ENCODE results near the gene ZNF536.
"Not testable (repeated sequence)": the region's sequence is repeated elsewhere in the genome, so short reads cannot be mapped to it uniquely, and the experiment has no call there.

Gene ZNF536

GRCh38 chr19:30449673-30450072 lies 77.5 kb downstream of the ZNF536 start:
- H3K36me3 ChIP-seq (ENCODE audit: control insufficient read depth, insufficient read depth, low read length): no peaks in the 10 kb centered on the region
- peaks cover 32% of the 10 kb centered on the region for H3K4me1 ChIP-seq (ENCODE audit: control insufficient read depth, insufficient read depth, low read length)
- H3K27ac ChIP-seq (ENCODE audit: low read depth, low read length): peak overlapping the region; percentile 78
- H3K27me3 ChIP-seq (ENCODE audit: control insufficient read depth, insufficient read depth, low read length): no peaks in the 10 kb centered on the region
- peak overlapping the region; percentile 35; the same call in 1 of the 2 replicates for H3K4me3 ChIP-seq (ENCODE audit: low read depth, low read length)
- no peak overlapping the region; the same call in 1 of the 2 replicates for H3K9ac ChIP-seq (ENCODE audit: low read depth, low read length)
- no peaks in the 10 kb centered on the region for H3K9me3 ChIP-seq (ENCODE audit: control insufficient read depth, insufficient read depth, low read length)

- no peaks in the 10 kb centered on the region for H3K27me3 ChIP-seq (ENCODE audit: control insufficient read depth, insufficient read depth, low read length)
- H3K9ac ChIP-seq (ENCODE audit: low read depth, low read length): no peak overlapping the region; the same call in 1 of the 2 replicates
- peak overlapping the region; percentile 35; the same call in 1 of the 2 replicates for H3K4me3 ChIP-seq (ENCODE audit: low read depth, low read length)
- H3K9me3 ChIP-seq (ENCODE audit: control insufficient read depth, insufficient read depth, low read length): no peaks in the 10 kb centered on the region
- no peaks in the 10 kb centered on the region for H3K36me3 ChIP-seq (ENCODE audit: control insufficient read depth, insufficient read depth, low read length)
- H3K4me1 ChIP-seq (ENCODE audit: control insufficient read depth, insufficient read depth, low read length): peaks cover 32% of the 10 kb centered on the region
- peak overlapping the region; percentile 78 for H3K27ac ChIP-seq (ENCODE audit: low read depth, low read length)
Measured at GRCh38 chr19:30450100-30450499, 77.9 kb downstream of the ZNF536 start.

GRCh38 chr19:30450835-30451321 lies 78.7 kb downstream of the ZNF536 start:
- H3K9me3 ChIP-seq (ENCODE audit: control insufficient read depth, insufficient read depth, low read length): no peaks in the 10 kb centered on the region
- H3K27ac ChIP-seq (ENCODE audit: low read depth, low read length): no peak overlapping the region
- no peaks in the 10 kb centered on the region for H3K36me3 ChIP-seq (ENCODE audit: control insufficient read depth, insufficient read depth, low read length)
- no peak overlapping the region for H3K9ac ChIP-seq (ENCODE audit: low read depth, low read length)
- H3K4me3 ChIP-seq (ENCODE audit: low read depth, low read length): no peak overlapping the region
- H3K4me1 ChIP-seq (ENCODE audit: control insufficient read depth, insufficient read depth, low read length): peaks cover 32% of the 10 kb centered on the region
- no peaks in the 10 kb centered on the region for H3K27me3 ChIP-seq (ENCODE audit: control insufficient read depth, insufficient read depth, low read length)

- Histone ChIP-seq H3K9ac (ENCODE audit: low read depth, low read length) (no peak overlapping the region), H3K4me1 (ENCODE audit: control insufficient read depth, insufficient read depth, low read length) (peaks cover 26% of the 10 kb centered on the region), H3K27me3 (ENCODE audit: control insufficient read depth, insufficient read depth, low read length) (no peaks in the 10 kb centered on the region), H3K4me3 (ENCODE audit: low read depth, low read length) (no peak overlapping the region), H3K36me3 (ENCODE audit: control insufficient read depth, insufficient read depth, low read length) (no peaks in the 10 kb centered on the region), H3K9me3 (ENCODE audit: control insufficient read depth, insufficient read depth, low read length) (no peaks in the 10 kb centered on the region), H3K27ac (ENCODE audit: low read depth, low read length) (no peak overlapping the region)
Measured at GRCh38 chr19:30452931-30453330, 80.7 kb downstream of the ZNF536 start.

- H3K36me3 ChIP-seq (ENCODE audit: control insufficient read depth, insufficient read depth, low read length): no peaks in the 10 kb centered on the region
- no peaks in the 10 kb centered on the region for H3K27me3 ChIP-seq (ENCODE audit: control insufficient read depth, insufficient read depth, low read length)
- H3K9ac ChIP-seq (ENCODE audit: low read depth, low read length): no peak overlapping the region
- no peak overlapping the region for H3K27ac ChIP-seq (ENCODE audit: low read depth, low read length)
- peaks cover 18% of the 10 kb centered on the region for H3K4me1 ChIP-seq (ENCODE audit: control insufficient read depth, insufficient read depth, low read length)
- H3K4me3 ChIP-seq (ENCODE audit: low read depth, low read length): no peak overlapping the region
- no peaks in the 10 kb centered on the region for H3K9me3 ChIP-seq (ENCODE audit: control insufficient read depth, insufficient read depth, low read length)
Measured at GRCh38 chr19:30453743-30454142, 81.6 kb downstream of the ZNF536 start.

GRCh38 chr19:30455881-30456280 lies 83.7 kb downstream of the ZNF536 start:
- no peak overlapping the region for H3K4me3 ChIP-seq (ENCODE audit: low read depth, low read length)
- no peaks in the 10 kb centered on the region for H3K27me3 ChIP-seq (ENCODE audit: control insufficient read depth, insufficient read depth, low read length)
- H3K36me3 ChIP-seq (ENCODE audit: control insufficient read depth, insufficient read depth, low read length): no peaks in the 10 kb centered on the region
- no peak overlapping the region for H3K27ac ChIP-seq (ENCODE audit: low read depth, low read length)
- no peaks in the 10 kb centered on the region for H3K9me3 ChIP-seq (ENCODE audit: control insufficient read depth, insufficient read depth, low read length)
- H3K9ac ChIP-seq (ENCODE audit: low read depth, low read length): no peak overlapping the region
- no peaks in the 10 kb centered on the region for H3K4me1 ChIP-seq (ENCODE audit: control insufficient read depth, insufficient read depth, low read length)

GRCh38 chr19:30457484-30457883 lies 85.3 kb downstream of the ZNF536 start:
- H3K27me3 ChIP-seq (ENCODE audit: control insufficient read depth, insufficient read depth, low read length): no peaks in the 10 kb centered on the region
- H3K9ac ChIP-seq (ENCODE audit: low read depth, low read length): no peak overlapping the region
- no peak overlapping the region for H3K4me3 ChIP-seq (ENCODE audit: low read depth, low read length)
- H3K36me3 ChIP-seq (ENCODE audit: control insufficient read depth, insufficient read depth, low read length): no peaks in the 10 kb centered on the region
- no peaks in the 10 kb centered on the region for H3K4me1 ChIP-seq (ENCODE audit: control insufficient read depth, insufficient read depth, low read length)
- H3K9me3 ChIP-seq (ENCODE audit: control insufficient read depth, insufficient read depth, low read length): no peaks in the 10 kb centered on the region
- H3K27ac ChIP-seq (ENCODE audit: low read depth, low read length): no peak overlapping the region

GRCh38 chr19:30459859-30460258 lies 87.7 kb downstream of the ZNF536 start:
- no peaks in the 10 kb centered on the region for H3K27me3 ChIP-seq (ENCODE audit: control insufficient read depth, insufficient read depth, low read length)
- H3K9ac ChIP-seq (ENCODE audit: low read depth, low read length): no peak overlapping the region
- H3K36me3 ChIP-seq (ENCODE audit: control insufficient read depth, insufficient read depth, low read length): no peaks in the 10 kb centered on the region
- no peaks in the 10 kb centered on the region for H3K4me1 ChIP-seq (ENCODE audit: control insufficient read depth, insufficient read depth, low read length)
- no peak overlapping the region for H3K4me3 ChIP-seq (ENCODE audit: low read depth, low read length)
- no peak overlapping the region for H3K27ac ChIP-seq (ENCODE audit: low read depth, low read length)
- H3K9me3 ChIP-seq (ENCODE audit: control insufficient read depth, insufficient read depth, low read length): no peaks in the 10 kb centered on the region

- Histone ChIP-seq H3K9ac (ENCODE audit: low read depth, low read length) (no peak overlapping the region), H3K4me1 (ENCODE audit: control insufficient read depth, insufficient read depth, low read length) (no peaks in the 10 kb centered on the region), H3K9me3 (ENCODE audit: control insufficient read depth, insufficient read depth, low read length) (no peaks in the 10 kb centered on the region), H3K27me3 (ENCODE audit: control insufficient read depth, insufficient read depth, low read length) (no peaks in the 10 kb centered on the region), H3K4me3 (ENCODE audit: low read depth, low read length) (no peak overlapping the region), H3K36me3 (ENCODE audit: control insufficient read depth, insufficient read depth, low read length) (no peaks in the 10 kb centered on the region), H3K27ac (ENCODE audit: low read depth, low read length) (no peak overlapping the region)
Measured at GRCh38 chr19:30464162-30464561, 92.0 kb downstream of the ZNF536 start.

GRCh38 chr19:30466598-30466997 lies 94.4 kb downstream of the ZNF536 start:
- not testable (repeated sequence) for H3K9me3 ChIP-seq (ENCODE audit: control insufficient read depth, insufficient read depth, low read length); H3K4me3 ChIP-seq (ENCODE audit: low read depth, low read length); H3K4me1 ChIP-seq (ENCODE audit: control insufficient read depth, insufficient read depth, low read length); H3K27me3 ChIP-seq (ENCODE audit: control insufficient read depth, insufficient read depth, low read length); H3K27ac ChIP-seq (ENCODE audit: low read depth, low read length); H3K36me3 ChIP-seq (ENCODE audit: control insufficient read depth, insufficient read depth, low read length); H3K9ac ChIP-seq (ENCODE audit: low read depth, low read length)

GRCh38 chr19:30467239-30467638 lies 95.1 kb downstream of the ZNF536 start:
- H3K27ac ChIP-seq (ENCODE audit: low read depth, low read length): no peak overlapping the region
- no peaks in the 10 kb centered on the region for H3K4me1 ChIP-seq (ENCODE audit: control insufficient read depth, insufficient read depth, low read length)
- H3K36me3 ChIP-seq (ENCODE audit: control insufficient read depth, insufficient read depth, low read length): no peaks in the 10 kb centered on the region
- H3K4me3 ChIP-seq (ENCODE audit: low read depth, low read length): no peak overlapping the region
- no peak overlapping the region for H3K9ac ChIP-seq (ENCODE audit: low read depth, low read length)
- H3K27me3 ChIP-seq (ENCODE audit: control insufficient read depth, insufficient read depth, low read length): no peaks in the 10 kb centered on the region
- H3K9me3 ChIP-seq (ENCODE audit: control insufficient read depth, insufficient read depth, low read length): no peaks in the 10 kb centered on the region

- Histone ChIP-seq H3K36me3 (ENCODE audit: control insufficient read depth, insufficient read depth, low read length) (no peaks in the 10 kb centered on the region), H3K27ac (ENCODE audit: low read depth, low read length) (no peak overlapping the region), H3K4me3 (ENCODE audit: low read depth, low read length) (no peak overlapping the region), H3K27me3 (ENCODE audit: control insufficient read depth, insufficient read depth, low read length) (no peaks in the 10 kb centered on the region), H3K4me1 (ENCODE audit: control insufficient read depth, insufficient read depth, low read length) (no peaks in the 10 kb centered on the region), H3K9ac (ENCODE audit: low read depth, low read length) (no peak overlapping the region), H3K9me3 (ENCODE audit: control insufficient read depth, insufficient read depth, low read length) (no peaks in the 10 kb centered on the region)
Measured at GRCh38 chr19:30469774-30470173, 97.6 kb downstream of the ZNF536 start.

Data from HUES48 (cell line).